Cardiac ventricle fibroblast (primary cell): Measurements from ENCODE around the gene GFI1B. TPM values are rescaled to one million over a fixed set of nuclear protein-coding genes. Genes with fewer than 3 reads are reported as not detected.

Source experiments
- total RNA-seq: library from RNA; depleted of rRNA; stranded (reverse); fragments of >200 nt; gene quantifications from 2 replicates; pipeline ENCODE4 v1.2.3, GENCODE V29; 2015

GFI1B gene
- total RNA-seq = not detected in 2 replicates

DNA sequence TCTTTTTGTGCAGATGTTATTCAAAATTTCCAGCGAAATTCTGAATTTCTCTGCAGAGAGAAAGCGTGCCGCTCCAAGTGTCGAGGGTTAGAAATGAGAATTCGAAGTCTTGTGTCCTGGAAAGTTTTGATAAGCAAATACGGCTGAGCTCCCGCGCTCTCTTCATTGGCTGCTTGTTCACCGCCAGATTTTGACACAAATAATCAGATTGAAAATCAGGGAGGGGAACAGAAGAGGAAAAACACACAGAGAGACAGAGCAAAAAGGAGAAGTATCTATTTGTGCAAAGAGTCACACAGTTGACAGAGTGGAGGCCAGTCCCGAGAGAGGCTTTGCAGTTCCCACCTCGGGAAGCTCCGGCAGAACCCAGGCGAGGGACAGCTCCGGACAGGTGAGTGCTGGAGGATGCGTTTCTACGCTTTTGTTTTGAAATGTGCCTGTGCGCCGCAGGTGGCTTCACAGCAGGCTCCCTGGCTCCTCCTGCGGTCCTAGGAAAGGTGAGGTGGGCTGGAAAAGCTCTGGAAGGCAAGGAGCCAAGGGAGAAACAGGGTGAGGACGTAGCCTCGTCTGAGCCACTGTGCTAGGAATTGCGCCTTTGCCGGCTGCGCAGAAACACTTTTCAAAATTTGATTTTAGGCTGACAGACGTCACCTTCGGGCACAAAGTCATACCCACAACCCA, at the start of gene GFI1B:
Gene GFI1B (plus strand): TSS at position 244 of the 681 bp plus-strand sequence. CDS start 7,985 bp downstream, outside the sequence.

DNA sequence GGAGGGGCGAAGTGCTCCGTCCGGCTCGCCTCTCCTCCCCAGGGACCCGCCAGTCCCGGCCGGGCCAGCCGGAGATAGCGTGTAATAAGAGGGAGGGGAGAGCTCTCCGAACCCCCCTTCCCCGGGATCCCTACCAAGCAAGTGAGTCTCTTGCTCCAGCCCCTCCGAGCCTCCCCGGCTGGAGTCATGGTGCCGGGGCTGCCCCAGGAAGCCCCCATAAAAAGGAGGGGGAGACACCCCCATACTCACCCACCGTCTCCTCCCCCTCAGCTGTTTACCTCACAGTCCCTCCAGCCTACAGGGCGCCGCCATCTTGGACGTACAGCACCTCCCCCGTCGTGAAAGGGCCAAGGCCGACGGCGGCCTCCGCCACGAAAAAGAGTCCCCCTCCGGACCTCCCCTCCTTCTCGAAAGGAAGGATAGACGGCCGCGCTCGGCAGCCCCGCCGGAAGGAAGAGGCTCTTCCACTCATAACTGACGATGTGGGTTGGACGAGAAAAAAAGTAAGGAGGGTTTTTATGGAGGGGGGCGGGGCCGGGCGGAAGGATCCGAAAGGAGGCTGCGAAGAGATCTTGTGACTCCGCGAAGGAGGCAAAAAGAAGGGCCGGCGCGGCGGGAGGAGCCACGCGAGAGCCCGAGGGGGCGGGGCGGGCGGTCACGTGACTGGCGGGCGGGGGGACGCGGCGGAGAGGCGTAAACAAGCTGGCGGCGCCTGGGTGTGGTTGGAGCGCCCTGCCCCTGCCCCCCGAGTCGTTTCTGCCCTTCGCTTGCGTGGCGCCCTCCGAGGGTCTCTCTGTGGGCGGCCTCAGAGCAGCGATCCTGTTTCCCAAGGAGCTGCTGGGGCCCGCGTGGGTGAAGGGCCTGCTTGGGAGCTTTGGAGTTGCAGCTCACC, 34.0 kb upstream of the GFI1B start, which contains the start of gene TSC1:
Gene TSC1 (minus strand): TSS at position 323 of the 892 bp plus-strand sequence. CDS start 15,744 bp downstream, outside the sequence.

DNA sequence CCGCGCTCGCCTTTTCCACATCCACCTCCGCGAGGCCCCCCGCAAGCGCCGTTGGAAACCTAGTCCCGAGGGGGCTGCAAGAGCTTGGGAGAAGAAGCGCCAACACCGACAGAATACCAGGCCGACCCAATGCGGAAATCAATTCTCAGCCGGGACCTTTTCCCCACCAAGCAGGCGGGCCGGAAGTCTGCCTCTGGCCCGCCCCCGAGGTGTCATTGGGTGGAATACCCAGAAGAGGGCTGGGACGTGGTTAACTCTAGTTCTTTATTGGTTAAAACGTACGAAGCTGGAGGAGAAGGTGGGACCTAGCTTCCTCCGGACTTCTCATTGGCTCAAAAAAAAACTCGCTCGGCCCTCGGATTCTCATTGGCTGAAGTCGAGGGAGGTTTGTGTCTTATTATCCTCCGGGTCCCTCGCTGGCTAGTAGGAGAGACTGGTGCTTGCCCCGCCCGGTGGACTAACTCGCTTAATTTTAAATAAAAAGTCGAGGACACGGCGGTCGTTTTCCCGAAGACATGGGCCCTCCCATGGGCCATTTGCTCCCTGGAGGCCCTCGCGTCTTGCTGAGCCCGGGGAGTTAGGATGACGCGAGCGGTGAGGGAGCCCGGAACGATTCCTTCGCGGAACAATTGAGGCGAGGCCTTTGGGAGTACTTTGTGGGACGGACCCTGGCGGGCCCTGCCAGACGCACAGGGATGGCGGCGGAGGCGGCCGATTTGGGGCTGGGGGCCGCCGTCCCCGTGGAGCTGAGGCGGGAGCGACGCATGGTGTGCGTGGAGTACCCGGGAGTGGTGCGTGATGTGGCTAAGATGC, 52.0 kb downstream of the GFI1B start, which contains the start of gene GTF3C5:
Gene GTF3C5 (plus strand): TSS at position 681 of the 813 bp plus-strand sequence. CDS start 15 bp downstream, at position 696.

Other genes starting within 250 kb of the GFI1B start
- gene AK8, start 100.4 kb upstream of the GFI1B start, total RNA-seq = 0.88 and 1.4 TPM in 2 replicates
- 6.4 and 8.2 TPM in 2 replicates for gene SPACA9, start 99.8 kb upstream of the GFI1B start, total RNA-seq
- gene TSC1, start 34.1 kb upstream of the GFI1B start, total RNA-seq = 16.1 and 19.8 TPM in 2 replicates
- gene GTF3C5, start 52.3 kb downstream of the GFI1B start, total RNA-seq = 30.9 and 42.1 TPM in 2 replicates
- gene CEL, start 83.3 kb downstream of the GFI1B start, total RNA-seq = 0.10 and 0.50 TPM in 2 replicates
- gene RALGDS, start 142.5 kb downstream of the GFI1B start, total RNA-seq = 9.6 TPM in 2 replicates
- 4.1 and 6.6 TPM in 2 replicates for gene GBGT1, start 185.2 kb downstream of the GFI1B start, total RNA-seq
- gene OBP2B, start 230.6 kb downstream of the GFI1B start, total RNA-seq = not detected in 2 replicates